MM.1S (cell line): ENCODE results near the gene CYP2A7.
"Not testable (repeated sequence)": the region's sequence is repeated elsewhere in the genome, so short reads cannot be mapped to it uniquely, and the experiment has no call there.

Source experiments
- DNase-seq: peaks from one replicate; pipeline ENCODE4 v3.0.0-alpha.2; 2015
- H2AFZ ChIP-seq: fragments of 300-600 bp; sonication (generic); 2 replicates; pipeline ENCODE4 v1.6.0; 2016; ENCODE audit warnings: antibody characterized with exemption, low read length
- H3F3A ChIP-seq: fragments of 300-600 bp; sonication (generic); 2 replicates; pipeline ENCODE4 v1.6.1; 2016; ENCODE audit warnings: mild to moderate bottlenecking, antibody characterized with exemption, low read length, moderate library complexity, mixed read lengths; ENCODE audit not compliant: insufficient read depth
- H3K27ac ChIP-seq: fragments of 300-600 bp; sonication (generic); 2 replicates; pipeline ENCODE4 v1.5.1; 2016; ENCODE audit warnings: mild to moderate bottlenecking, low read length
- H3K27me3 ChIP-seq: fragments of 300-600 bp; sonication (generic); replicated peaks from 2 replicates; pipeline ENCODE4 v1.6.0; 2016; ENCODE audit warnings: low read length; ENCODE audit not compliant: insufficient read depth
- H3K36me3 ChIP-seq: fragments of 300-600 bp; sonication (generic); replicated peaks from 2 replicates; pipeline ENCODE4 v1.6.1; 2016; ENCODE audit warnings: mild to moderate bottlenecking, low read length, mixed read lengths; ENCODE audit not compliant: insufficient read depth
- H3K4me1 ChIP-seq: fragments of 300-600 bp; sonication (generic); 2 replicates; pipeline ENCODE4 v1.6.1; 2016; ENCODE audit warnings: low read length, mixed read lengths
- H3K4me2 ChIP-seq: fragments of 300-600 bp; sonication (generic); 2 replicates; pipeline ENCODE4 v1.6.0; 2016; ENCODE audit warnings: low read depth, low read length
- H3K4me3 ChIP-seq: fragments of 300-600 bp; sonication (generic); 2 replicates; pipeline ENCODE4 v1.5.1; 2016; ENCODE audit warnings: low read length, mixed read lengths
- H3K79me2 ChIP-seq: fragments of 300-600 bp; sonication (generic); 2 replicates; pipeline ENCODE4 v1.6.1; 2016; ENCODE audit warnings: mixed run types, low read length, mixed read lengths
- H3K9ac ChIP-seq: fragments of 300-600 bp; sonication (generic); 2 replicates; pipeline ENCODE4 v1.6.1; 2016; ENCODE audit warnings: low read length, mixed read lengths
- H3K9me2 ChIP-seq: fragments of 300-600 bp; sonication (generic); replicated peaks from 2 replicates; pipeline ENCODE4 v1.6.1; 2016; ENCODE audit warnings: mild to moderate bottlenecking, low read length, mixed read lengths; ENCODE audit not compliant: insufficient read depth
- H3K9me3 ChIP-seq: fragments of 300-600 bp; sonication (generic); replicated peaks from 2 replicates; pipeline ENCODE4 v1.6.1; 2016; ENCODE audit warnings: mild to moderate bottlenecking, low read length, mixed read lengths; ENCODE audit not compliant: insufficient read depth
- H4K20me1 ChIP-seq: fragments of 300-600 bp; sonication (generic); 2 replicates; pipeline ENCODE4 v1.6.1; 2016; ENCODE audit warnings: mild to moderate bottlenecking, low read length, moderate library complexity, mixed read lengths; ENCODE audit not compliant: insufficient read depth
- CTCF ChIP-seq: fragments of 300-600 bp; sonication (generic); IDR thresholded peaks from 2 replicates; pipeline ENCODE4 v1.5.1; 2016; ENCODE audit warnings: antibody characterized with exemption, low read length, mixed read lengths
- EZH2 ChIP-seq: fragments of 300-600 bp; sonication (generic); optimal IDR thresholded peaks from 2 replicates; pipeline ENCODE3; 2017; ENCODE audit warnings: low read depth, mild to moderate bottlenecking, antibody characterized with exemption, low read length, mixed read lengths
- EZH2phosphoT487 ChIP-seq: fragments of 300-600 bp; sonication (generic); IDR thresholded peaks from 2 replicates; pipeline ENCODE4 v1.6.1; 2018; ENCODE audit warnings: antibody characterized with exemption, low read length

CYP2A7 gene

GRCh38 chr19:40889366-40889765, 7.3 kb upstream of the CYP2A7 start:
- no peaks in the 10 kb centered on the region for H4K20me1 ChIP-seq
- TF ChIP-seq EZH2phosphoT487 (no peak), CTCF (no peak), EZH2 (no peak)
- no peaks in the 10 kb centered on the region for H3K9me3 ChIP-seq
- H3K9me2 ChIP-seq = no peaks in the 10 kb centered on the region
- H3K36me3 ChIP-seq = no peaks in the 10 kb centered on the region
- no peaks in the 10 kb centered on the region for H3K79me2 ChIP-seq
- H2AFZ ChIP-seq = no peak overlapping the region
- peaks cover 53% of the 10 kb centered on the region for H3K27me3 ChIP-seq
- H3K4me3 ChIP-seq = no peak overlapping the region
- no peak overlapping the region for H3K4me2 ChIP-seq
- H3K9ac ChIP-seq = no peak overlapping the region
- no peak for DNase-seq
- no peak overlapping the region for H3K27ac ChIP-seq
- no peaks in the 10 kb centered on the region for H3K4me1 ChIP-seq
- no peaks in the 10 kb centered on the region for H3F3A ChIP-seq

GRCh38 chr19:40888191-40888590, 6.2 kb upstream of the CYP2A7 start:
- Histone ChIP-seq H3K4me1 (no peaks in the 10 kb centered on the region), H3F3A (no peaks in the 10 kb centered on the region), H2AFZ (no peak overlapping the region), H3K27me3 (peaks cover 44% of the 10 kb centered on the region), H3K4me3 (no peak overlapping the region), H4K20me1 (no peaks in the 10 kb centered on the region), H3K4me2 (no peak overlapping the region), H3K36me3 (no peaks in the 10 kb centered on the region), H3K79me2 (no peaks in the 10 kb centered on the region), H3K9ac (no peak overlapping the region), H3K9me2 (no peaks in the 10 kb centered on the region), H3K9me3 (no peaks in the 10 kb centered on the region), H3K27ac (no peak overlapping the region)
- TF ChIP-seq EZH2 (no peak), CTCF (no peak), EZH2phosphoT487 (no peak)
- no peak for DNase-seq

- not testable (repeated sequence) for H3K4me3 ChIP-seq, H3F3A ChIP-seq, H3K36me3 ChIP-seq, H3K27ac ChIP-seq, H4K20me1 ChIP-seq, H3K9me3 ChIP-seq, H3K9ac ChIP-seq, H3K9me2 ChIP-seq, H3K4me2 ChIP-seq, H3K4me1 ChIP-seq, DNase-seq, H2AFZ ChIP-seq, H3K79me2 ChIP-seq
- peaks cover 24% of the 10 kb centered on the region for H3K27me3 ChIP-seq
These were observed 2.3 kb upstream of the CYP2A7 start for GRCh38 chr19:40884187-40884931.

GRCh38 chr19:40879349-40879748, 2.7 kb downstream of the CYP2A7 start:
- not testable (repeated sequence) for H3K4me1 ChIP-seq, H3K36me3 ChIP-seq, H3K9ac ChIP-seq, H2AFZ ChIP-seq, DNase-seq, H3K79me2 ChIP-seq, H3K9me2 ChIP-seq, H4K20me1 ChIP-seq, H3K27ac ChIP-seq, H3F3A ChIP-seq, H3K4me3 ChIP-seq, H3K4me2 ChIP-seq, H3K9me3 ChIP-seq
- H3K27me3 ChIP-seq = peaks cover 30% of the 10 kb centered on the region

DNA sequence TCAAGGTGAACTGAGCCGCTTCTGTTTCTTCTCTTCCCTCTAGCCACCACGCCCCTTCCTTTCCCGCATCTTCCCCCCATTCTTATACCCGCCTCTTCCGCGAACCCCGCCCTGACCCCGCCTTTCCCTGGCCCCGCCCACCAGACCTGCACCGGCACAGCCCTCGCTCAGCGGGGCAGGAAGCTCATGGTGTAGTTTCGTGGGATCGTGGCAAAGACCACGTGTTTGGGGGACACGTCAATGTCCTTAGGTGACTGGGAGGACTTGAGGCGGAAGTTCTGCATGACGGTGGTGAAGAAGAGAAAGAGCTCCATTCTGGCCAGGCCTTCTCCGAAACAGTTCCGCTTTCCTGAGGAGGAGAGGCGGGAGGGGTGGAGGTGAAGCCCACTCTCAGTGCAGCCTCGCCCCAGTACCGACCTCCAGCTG, 6.5 kb downstream of the CYP2A7 start:
- H3K4me2 ChIP-seq, H3K9me3 ChIP-seq, H3K4me1 ChIP-seq, H3K9ac ChIP-seq, H3K4me3 ChIP-seq, H3F3A ChIP-seq, H2AFZ ChIP-seq, H3K36me3 ChIP-seq, H3K27ac ChIP-seq, H4K20me1 ChIP-seq, H3K79me2 ChIP-seq, H3K9me2 ChIP-seq, DNase-seq: not testable (repeated sequence)
- H3K27me3 ChIP-seq = peaks cover 44% of the 10 kb centered on the region

DNA sequence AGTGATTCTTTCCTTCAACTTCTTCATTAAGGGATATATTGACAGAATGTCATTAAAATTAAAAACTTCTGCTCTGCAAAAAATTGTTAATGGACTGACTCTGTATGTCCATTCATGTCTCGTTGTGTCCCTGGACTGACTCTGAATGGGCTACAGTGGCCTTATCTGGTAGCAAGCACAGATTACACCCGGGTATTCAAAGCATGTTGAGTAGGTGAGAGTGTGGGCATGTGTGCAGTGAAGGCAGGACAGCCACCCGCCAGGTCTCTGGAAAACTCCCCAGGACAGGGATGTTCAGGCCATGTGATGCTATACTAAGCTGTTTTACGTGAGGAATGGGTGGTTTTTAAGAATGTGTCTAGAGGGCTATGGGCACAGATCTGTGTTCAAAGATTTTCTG, 7.2 kb downstream of the CYP2A7 start:
- not testable (repeated sequence) for H3K4me2 ChIP-seq, H3K4me3 ChIP-seq, H3K9me2 ChIP-seq

More for the DNA sequence above, 7.2 kb downstream of the CYP2A7 start:
- H3K79me2 ChIP-seq, H3K4me1 ChIP-seq, H3K9ac ChIP-seq, H3K27ac ChIP-seq, H2AFZ ChIP-seq, H3K36me3 ChIP-seq, H3K9me3 ChIP-seq, DNase-seq, H3F3A ChIP-seq, H4K20me1 ChIP-seq: not testable (repeated sequence)
- H3K27me3 ChIP-seq = peaks cover 45% of the 10 kb centered on the region
